ENCODE data around the gene STRADA.

- TF ChIP-seq CTCF (IDR thresholded peaks at IDR 0.05) (no peak), POLR2A (IDR thresholded peaks at IDR 0.05) (no peak)
Observed at GRCh38 chr17:63735691-63736090, 5.9 kb downstream of the STRADA start.
